Hepatocyte (in vitro differentiated cells): ENCODE results near the gene GANC. TPM values are rescaled to one million over a fixed set of nuclear protein-coding genes. Genes with fewer than 3 reads are reported as not detected.

Experiments used
- DNase-seq: peaks from one replicate; pipeline ENCODE4 v3.0.0-alpha.2; 2016; ENCODE audit warnings: low spot score
- H2AFZ ChIP-seq: fragments of 200-600 bp; sonication (generic); 2 replicates; pipeline ENCODE4 v1.6.0; 2016; ENCODE audit warnings: antibody characterized with exemption, mild to moderate bottlenecking
- H3K27ac ChIP-seq: fragments of 200-600 bp; sonication (generic); 2 replicates; pipeline ENCODE4 v1.5.1; 2016; ENCODE audit warnings: mild to moderate bottlenecking
- H3K27me3 ChIP-seq: fragments of 200-600 bp; sonication (generic); 2 replicates; pipeline ENCODE4 v1.6.1; 2016
- H3K36me3 ChIP-seq: fragments of 200-600 bp; sonication (generic); replicated peaks from 2 replicates; pipeline ENCODE4 v1.5.1; 2016; ENCODE audit warnings: low read depth; ENCODE audit not compliant: insufficient read depth
- H3K4me1 ChIP-seq: fragments of 200-600 bp; sonication (generic); 2 replicates; pipeline ENCODE4 v1.5.1; 2016; ENCODE audit warnings: mild to moderate bottlenecking, moderate library complexity; ENCODE audit not compliant: insufficient read depth
- H3K4me2 ChIP-seq: fragments of 200-600 bp; sonication (generic); 2 replicates; pipeline ENCODE4 v1.6.0; 2016
- H3K4me3 ChIP-seq: fragments of 200-600 bp; sonication (generic); 2 replicates; pipeline ENCODE4 v1.5.1; 2016; ENCODE audit warnings: mild to moderate bottlenecking
- H3K79me2 ChIP-seq: fragments of 200-600 bp; sonication (generic); 2 replicates; pipeline ENCODE4 v1.6.0; 2017; ENCODE audit warnings: mild to moderate bottlenecking
- H3K9me2 ChIP-seq: fragments of 200-600 bp; sonication (generic); replicated peaks from 2 replicates; pipeline ENCODE4 v1.6.0; 2017; ENCODE audit warnings: mild to moderate bottlenecking; ENCODE audit not compliant: insufficient read depth
- H3K9me3 ChIP-seq: fragments of 200-600 bp; sonication (generic); 2 replicates; pipeline ENCODE4 v1.5.1; 2016; ENCODE audit warnings: low read depth, mild to moderate bottlenecking
- H4K20me1 ChIP-seq: fragments of 200-600 bp; sonication (generic); 2 replicates; pipeline ENCODE4 v1.6.0; 2016; ENCODE audit warnings: mild to moderate bottlenecking; ENCODE audit not compliant: insufficient read depth, poor library complexity, severe bottlenecking
- EZH2 ChIP-seq: fragments of 200-600 bp; sonication (generic); IDR thresholded peaks from 2 replicates; pipeline ENCODE4 v1.6.1; 2016; ENCODE audit warnings: antibody characterized with exemption, mild to moderate bottlenecking, borderline replicate concordance
- EZH2phosphoT487 ChIP-seq: fragments of 200-600 bp; sonication (generic); IDR thresholded peaks from one replicate; pipeline ENCODE4 v1.6.1; 2018; ENCODE audit warnings: antibody characterized with exemption, mild to moderate bottlenecking, low read depth, moderate library complexity; ENCODE audit not compliant: unreplicated experiment, severe bottlenecking
- WGBS: methylation state at CpG from one replicate; pipeline ENCODE4 v1.1.6; 2016; ENCODE audit warnings: low lambda C conversion rate; ENCODE audit errors: missing lambda C conversion rate; 5-methylcytosine and 5-hydroxymethylcytosine counted together
- polyA plus RNA-seq: library from polyadenylated mRNA; unstranded; fragments of >200 nt; fragmentation: Nextera tagmentation; extraction: Ambion mirVana; gene quantifications from 2 replicates; pipeline ENCODE4 v1.2.1, GENCODE V29; 2016
- total RNA-seq: library from RNA; depleted of rRNA; stranded (reverse); fragments of >200 nt; gene quantifications from 2 replicates; pipeline ENCODE4 v1.2.3, GENCODE V29; 2014
- TF ChIP-seq, protein P1 (sequence below): fragments of 200-600 bp; sonication (generic); IDR thresholded peaks from 2 replicates; pipeline ENCODE4 v1.5.1; 2016; ENCODE audit warnings: antibody characterized with exemption, mild to moderate bottlenecking; ENCODE audit not compliant: poor library complexity

Gene GANC
- total and polyA plus RNA-seq, 2 experiments from 2014 or later = 9.1 to 11.2 TPM

DNA sequence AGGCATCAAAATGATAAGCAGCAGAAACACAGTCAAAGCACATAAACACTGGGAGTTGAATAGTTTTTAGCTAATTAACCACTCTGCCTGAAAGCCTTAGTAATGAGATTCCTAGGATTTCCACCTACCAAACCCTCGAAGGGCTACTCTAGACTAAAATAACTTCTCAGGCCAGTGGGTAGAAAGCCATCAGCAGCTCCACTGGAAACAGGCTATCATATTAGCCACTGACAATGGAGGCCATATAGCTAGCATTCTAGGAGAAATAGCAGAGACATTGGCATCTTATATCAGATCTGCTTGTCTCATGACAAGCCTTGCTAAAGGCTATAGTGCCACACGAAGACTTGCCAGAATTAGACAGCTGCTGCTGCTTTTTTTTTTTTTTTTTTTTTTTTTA, 81.8 kb downstream of the GANC start:
- Histone ChIP-seq H3K9me2 (no peaks in the 10 kb centered on the region), H3K36me3 (no peaks in the 10 kb centered on the region), H3K4me1 (no peaks in the 10 kb centered on the region), H3K9me3 (no peaks in the 10 kb centered on the region), H3K27ac (no peak overlapping the region), H3K27me3 (no peaks in the 10 kb centered on the region), H2AFZ (no peak overlapping the region), H3K79me2 (no peaks in the 10 kb centered on the region), H4K20me1 (no peaks in the 10 kb centered on the region), H3K4me2 (no peak overlapping the region), H3K4me3 (no peak overlapping the region)
- no peak for DNase-seq
- TF ChIP-seq, protein P1, sequence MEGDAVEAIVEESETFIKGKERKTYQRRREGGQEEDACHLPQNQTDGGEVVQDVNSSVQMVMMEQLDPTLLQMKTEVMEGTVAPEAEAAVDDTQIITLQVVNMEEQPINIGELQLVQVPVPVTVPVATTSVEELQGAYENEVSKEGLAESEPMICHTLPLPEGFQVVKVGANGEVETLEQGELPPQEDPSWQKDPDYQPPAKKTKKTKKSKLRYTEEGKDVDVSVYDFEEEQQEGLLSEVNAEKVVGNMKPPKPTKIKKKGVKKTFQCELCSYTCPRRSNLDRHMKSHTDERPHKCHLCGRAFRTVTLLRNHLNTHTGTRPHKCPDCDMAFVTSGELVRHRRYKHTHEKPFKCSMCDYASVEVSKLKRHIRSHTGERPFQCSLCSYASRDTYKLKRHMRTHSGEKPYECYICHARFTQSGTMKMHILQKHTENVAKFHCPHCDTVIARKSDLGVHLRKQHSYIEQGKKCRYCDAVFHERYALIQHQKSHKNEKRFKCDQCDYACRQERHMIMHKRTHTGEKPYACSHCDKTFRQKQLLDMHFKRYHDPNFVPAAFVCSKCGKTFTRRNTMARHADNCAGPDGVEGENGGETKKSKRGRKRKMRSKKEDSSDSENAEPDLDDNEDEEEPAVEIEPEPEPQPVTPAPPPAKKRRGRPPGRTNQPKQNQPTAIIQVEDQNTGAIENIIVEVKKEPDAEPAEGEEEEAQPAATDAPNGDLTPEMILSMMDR = no peak
- TF ChIP-seq EZH2 = no peak
- TF ChIP-seq EZH2phosphoT487 = no peak
- 39% methylated on average over 2 of the region's 2 CpGs for WGBS

DNA sequence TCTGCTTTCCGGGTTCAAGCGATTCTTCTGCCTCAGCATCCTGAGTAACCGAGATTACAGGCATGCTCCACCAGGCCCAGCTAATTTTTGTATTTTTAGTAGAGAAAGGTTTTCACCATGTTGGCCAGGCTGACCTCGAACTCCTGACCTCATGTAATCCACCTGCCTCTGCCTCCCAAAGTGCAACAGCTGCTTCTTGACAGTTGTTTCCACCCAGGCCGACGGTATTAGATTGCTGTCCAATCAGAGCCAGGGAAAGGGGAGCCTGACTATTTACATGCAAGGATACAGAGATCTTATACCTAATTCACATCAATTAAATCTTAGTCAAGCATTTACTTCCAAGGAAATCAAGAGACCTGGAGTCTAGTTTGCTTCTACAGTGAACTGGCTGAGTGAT, 82.3 kb downstream of the GANC start:
- Histone ChIP-seq H3K36me3 (no peaks in the 10 kb centered on the region), H3K27ac (no peak overlapping the region), H3K4me3 (no peak overlapping the region), H3K9me2 (no peaks in the 10 kb centered on the region), H3K9me3 (no peaks in the 10 kb centered on the region), H3K4me2 (no peak overlapping the region), H3K27me3 (no peaks in the 10 kb centered on the region), H2AFZ (no peak overlapping the region), H4K20me1 (no peaks in the 10 kb centered on the region), H3K4me1 (no peaks in the 10 kb centered on the region), H3K79me2 (no peaks in the 10 kb centered on the region)
- no peak for TF ChIP-seq EZH2
- TF ChIP-seq EZH2phosphoT487 = no peak
- TF ChIP-seq, protein P1 = no peak
- DNase-seq = no peak
- WGBS = 88% methylated on average over 6 of the region's 6 CpGs

DNA sequence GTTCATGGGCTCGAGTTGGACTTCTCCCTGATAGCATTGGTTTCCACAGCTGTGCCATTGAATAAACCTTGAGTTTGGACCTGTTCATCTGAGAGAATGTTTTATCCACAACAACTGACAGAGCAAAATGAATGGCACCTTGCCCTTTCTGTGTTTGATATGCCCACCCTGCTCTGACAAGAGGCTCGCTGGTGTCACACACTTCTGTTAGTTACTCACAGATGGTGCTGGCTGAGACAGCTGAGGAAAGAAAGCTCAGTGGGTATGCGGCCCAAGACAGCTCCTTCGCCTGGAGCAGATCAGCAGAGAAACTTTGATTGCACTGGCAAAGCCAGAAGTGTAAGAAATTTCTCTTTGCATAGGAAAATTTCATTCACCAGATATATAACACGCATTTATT, 83.8 kb downstream of the GANC start:
- no peaks in the 10 kb centered on the region for H4K20me1 ChIP-seq
- H3K4me2 ChIP-seq = no peak overlapping the region
- no peaks in the 10 kb centered on the region for H3K9me2 ChIP-seq
- TF ChIP-seq EZH2 (no peak), EZH2phosphoT487 (no peak)
- TF ChIP-seq, protein P1 = no peak
- no peaks in the 10 kb centered on the region for H3K36me3 ChIP-seq
- WGBS = 86% methylated on average over 5 of the region's 5 CpGs
- no peaks in the 10 kb centered on the region for H3K79me2 ChIP-seq
- no peak for DNase-seq
- H3K9me3 ChIP-seq = no peaks in the 10 kb centered on the region
- no peak overlapping the region for H2AFZ ChIP-seq
- no peaks in the 10 kb centered on the region for H3K27me3 ChIP-seq
- H3K4me1 ChIP-seq = no peaks in the 10 kb centered on the region
- H3K4me3 ChIP-seq = no peak overlapping the region
- no peak overlapping the region for H3K27ac ChIP-seq

DNA sequence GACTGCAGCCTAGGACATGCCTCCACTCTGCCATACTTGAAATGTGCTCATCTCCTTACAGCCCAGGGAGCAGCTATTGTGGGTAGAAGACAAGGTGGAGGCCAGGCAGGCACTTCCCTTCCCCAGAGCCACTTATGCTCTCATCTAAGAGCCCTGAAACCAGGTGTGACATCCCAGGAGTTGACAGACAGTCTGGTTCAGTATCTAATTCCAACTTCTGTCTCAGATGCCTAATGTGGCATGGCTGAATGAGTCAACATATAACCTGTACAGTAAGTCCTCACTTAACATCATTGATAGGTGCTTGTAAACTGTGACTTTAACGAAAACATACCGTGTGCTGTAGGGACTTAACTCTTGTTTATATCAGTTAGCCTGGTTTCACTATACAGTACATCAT, 85.1 kb downstream of the GANC start:
- no peak overlapping the region for H3K27ac ChIP-seq
- H4K20me1 ChIP-seq = no peaks in the 10 kb centered on the region
- H2AFZ ChIP-seq = no peak overlapping the region
- WGBS = 71% methylated on average over 2 of the region's 2 CpGs
- TF ChIP-seq EZH2phosphoT487 = no peak
- no peak for TF ChIP-seq EZH2
- TF ChIP-seq, protein P1 = no peak
- no peaks in the 10 kb centered on the region for H3K9me3 ChIP-seq
- H3K4me1 ChIP-seq = no peaks in the 10 kb centered on the region
- H3K79me2 ChIP-seq = no peaks in the 10 kb centered on the region
- H3K4me2 ChIP-seq = no peak overlapping the region
- H3K4me3 ChIP-seq = no peak overlapping the region
- H3K9me2 ChIP-seq = no peaks in the 10 kb centered on the region
- no peak for DNase-seq
- H3K27me3 ChIP-seq = no peaks in the 10 kb centered on the region
- no peaks in the 10 kb centered on the region for H3K36me3 ChIP-seq
